Heart right ventricle (tissue), 16 donors: ENCODE results near the gene IL10RB. TPM values are rescaled to one million over a fixed set of nuclear protein-coding genes. Genes with fewer than 3 reads are reported as not detected.

Experiments
- ATAC-seq, 8 donors: fragments of 200-7000 bp; cut with Tn5 transposase; one replicate each; pipeline ENCODE4 v1.9.1; 2020; ENCODE audit warnings: mild to moderate bottlenecking in 8 of 8, moderate library complexity in 8 of 8, moderate number of reproducible peaks in 1 of 8
- DNase-seq, 2 donors: peaks; one replicate each; pipeline ENCODE4 v3.0.0-alpha.2; 2020
- H3K27ac ChIP-seq, 10 donors: fragments of 200-600 bp; sonication (generic) in 2 of 10; one replicate each; pipeline versions ENCODE4 v1.5.0 to v1.8.0; 2020 to 2022; ENCODE audit warnings: mild to moderate bottlenecking in 3 of 10
- H3K27me3 ChIP-seq, 7 donors: fragments of 200-600 bp; one replicate each; pipeline ENCODE4 v1.8.0; 2021 to 2022; ENCODE audit warnings: mild to moderate bottlenecking in 2 of 7
- H3K36me3 ChIP-seq, 9 donors: fragments of 200-600 bp; sonication (generic) in 1 of 9; one replicate each; pipeline versions ENCODE4 v1.5.0 to v1.8.0; 2020 to 2022; ENCODE audit warnings: mild to moderate bottlenecking in 2 of 9
- H3K4me1 ChIP-seq, 9 donors: fragments of 200-600 bp; sonication (generic) in 1 of 9; one replicate each; pipeline versions ENCODE4 v1.5.0 to v1.8.0; 2020 to 2022; ENCODE audit warnings: mild to moderate bottlenecking in 4 of 9
- H3K4me3 ChIP-seq, 10 donors: fragments of 200-600 bp; sonication (generic) in 2 of 10; one replicate each; pipeline versions ENCODE4 v1.5.0 to v1.8.0; 2020 to 2022; ENCODE audit warnings: mild to moderate bottlenecking in 7 of 10, moderate library complexity in 2 of 10
- H3K9me3 ChIP-seq, 11 donors: fragments of 200-600 bp in 10 of 11; sonication (generic) in 2 of 11; one replicate each; pipeline versions ENCODE4 v1.5.0 to v1.8.0; 2013 to 2022; ENCODE audit warnings: mild to moderate bottlenecking in 2 of 11, control low read depth in 1 of 11, moderate library complexity in 1 of 11
- WGBS, 2 donors: extraction: QIAGEN DNeasy Blood & Tissue Kit; methylation state at CpG; one replicate each; pipeline ENCODE4 v1.1.7; 2013; ENCODE audit warnings: inconsistent platforms in 1 of 2; 5-methylcytosine and 5-hydroxymethylcytosine counted together
- intact Hi-C, 10 donors: fragments of 100-400 bp; cut with DNase I; formaldehyde crosslinking; loops; one replicate each; pipeline versions ENCODE4 v1.11.1 to v1.14.2; 2022
- polyA plus RNA-seq, 2 donors: library from polyadenylated mRNA; stranded (reverse); fragments of 200-250 nt; gene quantifications; one replicate each; pipeline ENCODE4 v1.2.3, GENCODE V29; 2013
- total RNA-seq, 10 donors: library from RNA; stranded (reverse); fragmentation: NEBNext Ultra II Directional in 3 of 10; extraction: Animal tissue kit (Norgen Biotek cat#: 25700) in 3 of 10; gene quantifications; one replicate each; pipeline versions ENCODE4 v1.2.1 to v1.2.4, GENCODE V29; 2021 to 2023
- TF ChIP-seq, protein P1 (sequence below), 9 donors: fragments of 200-600 bp; sonication (generic) in 2 of 9; IDR thresholded peaks; one replicate each; pipeline versions ENCODE4 v1.5.0 to v1.8.0; 2021 to 2022; ENCODE audit warnings: antibody characterized with exemption in 9 of 9, mild to moderate bottlenecking in 5 of 9, moderate library complexity in 1 of 9
- donor health status: Arrhythmogenic right ventricular cardiomyopathy.
- donor health status: ischemic (EF 13 %, LVEDD 7.1; RV severe dilation, severe dysfunction).
- donor health status: healthy with polysubstance abuse.
- donor health status: DM: no; HTN: yes; CAD: no.
- donor health status: DM: no; HTN: no; CAD: no.
- donor health status: ischemic (EF 25% LVEDD 6.9; RV normal size, moderate dysfunction).
- donor health status: ischemic (EF 25% LVEDD 5.7; RV mildly dilated, moderate dysfunction).
- donor health status: healthy.
- donor health status: DM: yes; HTN: yes; CAD: no.
- donor health status: Ischemic cardiomyopathy.
- donor health status: ischemic (EF 35%, LVEDD 5.7; RV mildly dilated, moderate dysfunction).
- donor health status: nonischemic (EF 11% LVEDD 7.7; RV severe dilation, severe dysfunction).
- donor health status: DM: yes; HTN: yes; CAD: no.
- donor health status: PGD.
- donor health status: ischemic (EF 29% LVEDD 5.4; RV normal size, mild dysfunction).
- donor health status: nonischemic (EF 23%, LVEDD 6.1; RV moderate dilation, normal function).

The IL10RB gene
- total and polyA plus RNA-seq, 12 donors, result 4.1 to 16.8 (median 7.2) TPM

DNA sequence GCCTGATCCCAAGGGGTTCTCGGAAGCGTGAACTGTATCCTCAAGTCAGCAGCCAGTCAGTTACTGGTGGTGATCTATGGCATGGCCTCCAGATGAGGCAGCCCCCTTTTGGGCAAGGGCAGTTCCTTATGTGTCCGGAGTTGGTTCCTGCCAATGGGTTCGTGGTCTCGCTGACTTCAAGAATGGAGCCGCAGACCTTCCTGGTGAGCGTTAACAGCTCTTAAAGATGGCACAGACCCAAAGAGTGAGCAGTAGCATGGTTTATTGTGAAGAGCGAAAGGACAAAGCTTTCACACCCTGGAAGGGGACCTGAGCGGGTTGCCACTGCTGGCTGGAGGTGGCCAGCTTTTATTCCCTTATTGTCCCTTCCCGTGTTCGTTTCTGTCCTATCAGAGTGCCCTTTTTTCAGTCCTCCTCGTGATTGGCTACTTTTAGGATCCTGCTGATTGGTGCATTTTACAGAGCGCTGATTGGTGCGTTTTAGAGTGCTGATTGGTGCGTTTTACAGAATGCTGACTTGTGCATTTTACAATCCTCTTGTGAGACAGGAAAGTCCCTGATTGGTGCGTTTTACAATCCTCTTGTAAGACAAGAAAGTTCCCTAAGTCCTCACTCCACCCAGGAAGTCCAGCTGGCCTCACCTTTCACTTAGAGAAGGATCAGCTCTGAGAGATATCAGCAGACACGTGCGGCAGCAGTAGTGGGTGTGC is 8.9 kb upstream of the IL10RB start:
- ATAC-seq, result no peak
- H3K36me3 ChIP-seq, result peaks cover 0 to 98% (median 39%) of the 10 kb centered on the region in 9 donors
- WGBS, 2 donors, result 95 to 96% methylated on average over 18 of the region's 18 CpGs
- DNase-seq, result no peak
- peaks cover 0 to 9% (median 5%) of the 10 kb centered on the region in 11 donors for H3K9me3 ChIP-seq
- H3K27ac ChIP-seq, result no peak overlapping the region
- peaks cover 0 to 36% (median 10%) of the 10 kb centered on the region in 9 donors for H3K4me1 ChIP-seq
- H3K27me3 ChIP-seq, result no peaks in the 10 kb centered on the region
- TF ChIP-seq, protein P1, sequence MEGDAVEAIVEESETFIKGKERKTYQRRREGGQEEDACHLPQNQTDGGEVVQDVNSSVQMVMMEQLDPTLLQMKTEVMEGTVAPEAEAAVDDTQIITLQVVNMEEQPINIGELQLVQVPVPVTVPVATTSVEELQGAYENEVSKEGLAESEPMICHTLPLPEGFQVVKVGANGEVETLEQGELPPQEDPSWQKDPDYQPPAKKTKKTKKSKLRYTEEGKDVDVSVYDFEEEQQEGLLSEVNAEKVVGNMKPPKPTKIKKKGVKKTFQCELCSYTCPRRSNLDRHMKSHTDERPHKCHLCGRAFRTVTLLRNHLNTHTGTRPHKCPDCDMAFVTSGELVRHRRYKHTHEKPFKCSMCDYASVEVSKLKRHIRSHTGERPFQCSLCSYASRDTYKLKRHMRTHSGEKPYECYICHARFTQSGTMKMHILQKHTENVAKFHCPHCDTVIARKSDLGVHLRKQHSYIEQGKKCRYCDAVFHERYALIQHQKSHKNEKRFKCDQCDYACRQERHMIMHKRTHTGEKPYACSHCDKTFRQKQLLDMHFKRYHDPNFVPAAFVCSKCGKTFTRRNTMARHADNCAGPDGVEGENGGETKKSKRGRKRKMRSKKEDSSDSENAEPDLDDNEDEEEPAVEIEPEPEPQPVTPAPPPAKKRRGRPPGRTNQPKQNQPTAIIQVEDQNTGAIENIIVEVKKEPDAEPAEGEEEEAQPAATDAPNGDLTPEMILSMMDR (IDR thresholded peaks at IDR 0.05), result no peak
- intact Hi-C loops, result no loop called here
- no peak overlapping the region for H3K4me3 ChIP-seq

DNA sequence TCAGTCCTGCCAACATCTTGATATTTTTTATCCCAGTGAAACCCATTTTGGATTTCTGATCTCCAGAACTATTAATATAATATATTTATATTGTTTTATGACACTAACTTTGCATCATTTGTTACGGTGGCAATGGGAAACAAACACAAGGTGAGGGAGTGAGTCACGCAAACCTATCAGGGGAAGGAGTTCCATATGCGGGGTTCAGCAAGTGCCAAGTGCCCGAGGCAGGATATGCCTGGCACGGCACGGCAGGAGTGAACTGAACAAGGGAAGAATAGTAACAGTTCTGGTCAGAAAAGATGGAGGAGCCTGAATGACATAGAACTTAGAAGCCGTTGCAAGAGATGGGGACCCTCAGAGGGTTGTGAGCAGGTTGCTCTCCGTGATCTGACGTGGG is 7.7 kb upstream of the IL10RB start:
- TF ChIP-seq, protein P1 (IDR thresholded peaks at IDR 0.05), result no peak
- Histone ChIP-seq H3K27ac (no peak overlapping the region), H3K4me3 (no peak overlapping the region), H3K9me3 (peaks cover 0 to 9% (median 5%) of the 10 kb centered on the region in 11 donors), H3K4me1 (peaks cover 0 to 39% (median 4%) of the 10 kb centered on the region in 9 donors), H3K27me3 (no peaks in the 10 kb centered on the region), H3K36me3 (peaks cover 0 to 98% (median 35%) of the 10 kb centered on the region in 9 donors)
- intact Hi-C loops, result no loop called here
- WGBS, 2 donors, result 97 to 98% methylated on average over 9 of the region's 9 CpGs
- ATAC-seq (no peak), DNase-seq (no peak)

DNA sequence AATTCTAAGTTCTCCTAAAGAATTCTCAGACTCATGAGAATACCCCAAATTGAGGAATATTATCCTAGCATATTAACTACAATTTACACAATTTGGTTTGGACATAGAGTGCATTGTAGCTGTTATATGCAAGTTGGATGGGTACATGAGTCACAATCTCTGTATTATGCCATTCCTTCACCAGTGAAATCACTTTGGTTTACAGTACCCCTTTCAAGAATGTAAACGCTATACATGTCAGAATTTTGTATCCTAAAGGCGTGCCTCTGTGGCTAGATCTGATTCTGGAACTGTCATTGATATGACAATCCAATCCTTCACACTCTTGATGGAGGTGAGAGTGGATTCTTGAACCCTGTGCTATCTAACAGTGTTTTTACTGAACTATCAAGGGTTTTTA is 6.7 kb upstream of the IL10RB start:
- H3K27me3 ChIP-seq, result no peaks in the 10 kb centered on the region
- WGBS, 2 donors, result 89 to 95% methylated on average over 2 of the region's 2 CpGs
- DNase-seq (no peak), ATAC-seq (no peak)
- H3K27ac ChIP-seq, result peak overlapping the region in 1 of 10 donors; percentile 9
- peaks cover 0 to 98% (median 31%) of the 10 kb centered on the region in 9 donors for H3K36me3 ChIP-seq
- TF ChIP-seq, protein P1 (IDR thresholded peaks at IDR 0.05), result no peak
- intact Hi-C loops, result no loop called here
- H3K4me1 ChIP-seq, result peaks cover 0 to 44% (median 0%) of the 10 kb centered on the region in 9 donors
- H3K9me3 ChIP-seq, result peaks cover 0 to 9% (median 5%) of the 10 kb centered on the region in 11 donors
- H3K4me3 ChIP-seq, result no peak overlapping the region

DNA sequence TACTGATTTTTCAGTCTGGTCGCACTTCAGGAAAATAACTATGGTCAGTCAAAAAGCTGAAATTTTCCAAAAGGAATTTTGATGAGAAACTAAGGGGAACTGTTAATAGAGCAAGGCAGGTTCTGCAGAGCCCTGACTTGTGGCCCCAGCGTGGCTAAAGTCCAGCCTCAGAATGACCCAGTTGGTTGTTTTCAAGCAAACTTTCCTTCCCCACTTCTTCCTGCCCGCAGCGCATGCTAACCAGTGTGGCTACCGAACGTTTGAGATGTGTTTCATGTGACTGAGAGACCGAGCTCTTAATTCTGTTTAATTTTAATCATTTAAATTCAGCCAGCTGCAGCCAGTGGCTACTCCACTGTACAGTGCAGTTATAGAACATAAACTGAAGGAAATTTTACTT is 6.2 kb upstream of the IL10RB start:
- Histone ChIP-seq H3K27ac (peak overlapping the region in 1 of 10 donors; percentile 9), H3K9me3 (peaks cover 0 to 9% (median 5%) of the 10 kb centered on the region in 11 donors), H3K36me3 (peaks cover 0 to 94% (median 25%) of the 10 kb centered on the region in 9 donors), H3K27me3 (no peaks in the 10 kb centered on the region), H3K4me3 (no peak overlapping the region), H3K4me1 (peaks cover 0 to 49% (median 0%) of the 10 kb centered on the region in 9 donors)
- 80 to 81% methylated on average over 7 of the region's 7 CpGs for whole genome bisulfite sequencing, 2 donors
- ATAC-seq (peak in 2 of 8 donors; percentile 12 to 26), DNase-seq (no peak)
- intact Hi-C loops, result loop anchor here in 1 of 10 donors (5.0 to 10.0 kb wide), 2 partner anchors 53 to 65 kb away; partner anchors contain the start of gene IFNAR1
- TF ChIP-seq, protein P1 (IDR thresholded peaks at IDR 0.05), result no peak
